Measurements from ENCODE around the gene IRX2.

IRX2 gene

GRCh38 chr5:2740051-2740875 lies 11.2 kb downstream of the IRX2 start:
- no peak for DNase-seq

- no peak for DNase-seq
These were observed 12.0 kb downstream of the IRX2 start for GRCh38 chr5:2739360-2740050.

DNA sequence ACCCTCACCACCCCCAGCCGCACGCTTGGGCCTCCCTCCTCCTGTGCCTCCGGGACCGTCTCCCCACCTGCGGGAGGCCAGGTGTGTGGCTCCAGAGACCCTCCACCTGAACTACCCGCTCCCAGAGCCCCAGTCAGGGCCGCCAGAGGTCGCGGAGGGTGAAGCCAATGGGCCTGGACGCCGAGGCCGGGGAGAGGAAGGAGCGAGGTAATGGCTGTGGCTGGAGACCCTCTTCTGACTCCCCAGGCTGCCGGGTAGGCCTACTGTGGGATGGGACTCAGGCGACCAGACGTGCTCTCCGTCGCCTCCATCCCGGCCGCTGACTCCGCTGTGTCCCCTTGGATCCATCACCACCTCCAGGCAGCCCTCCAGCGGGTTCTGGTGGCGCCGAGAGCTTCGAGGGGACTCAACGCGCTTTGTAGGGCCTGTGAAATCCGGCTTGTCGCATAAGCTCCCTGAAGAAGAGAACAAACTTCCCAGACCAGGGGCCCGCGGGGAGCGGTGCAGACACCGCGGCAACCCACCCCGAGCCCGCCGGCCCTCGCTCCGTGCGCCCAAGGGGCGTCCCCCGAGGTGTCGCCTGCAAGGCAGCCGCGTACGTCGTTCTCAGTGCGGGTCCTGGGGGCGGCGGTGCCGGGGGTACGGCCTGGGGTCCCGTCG lies 12.6 kb downstream of the IRX2 start:
- no peak for DNase-seq

GRCh38 chr5:2738156-2738699 lies 13.2 kb downstream of the IRX2 start:
- DNase-seq: no peak

GRCh38 chr5:2737273-2738155 lies 14.0 kb downstream of the IRX2 start:
- DNase-seq: no peak

- no peak for DNase-seq
These were observed 14.6 kb downstream of the IRX2 start for GRCh38 chr5:2736872-2737271.

DNA sequence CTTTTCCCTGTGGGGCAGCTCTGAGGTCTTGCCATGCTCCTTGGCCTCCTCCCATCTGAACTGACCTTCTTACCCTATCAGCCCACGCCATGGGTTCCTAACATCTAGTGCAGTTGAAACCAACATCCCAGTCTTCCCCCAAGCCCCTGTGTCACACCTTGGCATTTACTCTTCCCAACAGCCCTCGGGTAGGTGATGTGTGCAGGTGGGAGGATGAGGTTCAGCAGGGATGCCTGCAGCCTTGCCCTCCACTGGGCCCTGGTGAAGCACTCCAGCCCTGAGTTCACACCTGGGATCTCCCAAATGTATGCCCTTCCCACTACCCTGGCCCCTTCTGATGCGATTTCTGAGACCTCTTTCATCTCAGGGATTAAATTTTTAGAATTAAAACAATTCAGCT lies 15.5 kb downstream of the IRX2 start:
- DNase-seq: no peak

GRCh38 chr5:2732850-2733249 lies 18.6 kb downstream of the IRX2 start:
- DNase-seq: no peak

DNA sequence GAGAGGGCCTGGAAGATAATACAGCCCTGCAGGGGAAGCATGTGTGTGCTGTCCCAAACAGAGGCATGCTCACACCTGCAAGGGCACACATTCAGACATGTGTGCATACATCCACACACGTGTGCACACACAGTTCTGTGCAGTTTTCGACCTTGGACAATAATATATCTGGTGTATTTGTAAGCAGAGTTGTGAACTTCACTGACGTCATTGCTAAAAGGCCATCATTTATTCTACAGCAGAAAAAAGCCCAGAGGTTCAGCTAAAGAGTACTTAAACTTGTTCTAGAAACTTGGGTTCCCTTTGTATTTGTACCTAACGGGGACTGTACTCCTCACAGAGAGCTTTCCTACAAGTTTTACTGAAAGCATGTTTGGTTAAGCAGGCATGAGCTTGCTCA lies 19.5 kb downstream of the IRX2 start:
- no peak for DNase-seq

GRCh38 chr5:2729189-2729588 lies 22.3 kb downstream of the IRX2 start:
- DNase-seq: no peak

DNA sequence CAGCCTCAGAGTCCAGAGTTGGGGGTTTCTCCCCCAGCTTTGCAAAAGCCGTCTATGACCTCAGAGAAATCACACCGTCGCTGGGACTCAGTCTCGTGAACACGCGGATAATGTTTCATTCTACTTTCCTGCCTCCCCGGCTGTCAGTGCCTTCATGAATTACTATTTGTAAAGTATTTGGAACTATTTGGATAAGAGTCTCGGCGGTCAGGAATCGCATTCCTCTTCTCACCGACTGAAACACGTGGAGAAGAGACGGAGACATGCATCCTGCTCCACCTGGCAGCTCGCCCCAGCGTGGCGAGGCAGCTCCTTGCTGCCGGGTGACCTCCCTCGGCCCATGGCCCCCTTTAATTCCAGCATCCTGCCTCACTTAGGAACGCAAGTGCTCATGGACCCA lies 23.9 kb downstream of the IRX2 start:
- no peak for DNase-seq

GRCh38 chr5:2725980-2726765 lies 25.3 kb downstream of the IRX2 start:
- no peak for DNase-seq

- DNase-seq: no peak
These were observed 26.6 kb downstream of the IRX2 start for GRCh38 chr5:2724831-2725230.

DNA sequence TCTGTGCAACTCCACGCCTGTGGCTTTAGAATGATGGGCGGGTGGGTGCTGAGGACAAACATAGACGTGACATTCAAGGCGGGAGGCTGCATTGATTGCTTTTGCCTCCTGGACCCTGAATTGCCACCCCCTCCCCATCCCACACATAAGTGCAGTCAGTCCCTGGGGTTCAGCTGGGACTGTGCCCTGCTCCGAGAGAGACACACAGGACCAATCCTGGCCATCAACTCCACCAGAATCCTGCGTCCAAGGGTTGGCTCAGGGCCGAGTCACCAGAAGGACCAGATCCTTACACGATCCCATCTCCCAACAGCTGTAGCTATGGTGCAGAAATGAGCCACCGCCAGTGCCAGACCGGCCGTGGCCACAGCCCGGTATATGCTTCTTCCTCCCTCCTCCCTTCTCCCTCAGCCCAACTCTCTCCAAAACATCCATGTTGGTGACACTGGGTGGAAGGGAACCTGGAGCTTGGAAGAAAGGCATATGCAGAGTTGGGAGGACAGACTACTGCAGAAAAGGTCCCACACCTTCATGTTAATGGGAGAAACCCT lies 27.4 kb downstream of the IRX2 start:
- DNase-seq: no peak

DNA sequence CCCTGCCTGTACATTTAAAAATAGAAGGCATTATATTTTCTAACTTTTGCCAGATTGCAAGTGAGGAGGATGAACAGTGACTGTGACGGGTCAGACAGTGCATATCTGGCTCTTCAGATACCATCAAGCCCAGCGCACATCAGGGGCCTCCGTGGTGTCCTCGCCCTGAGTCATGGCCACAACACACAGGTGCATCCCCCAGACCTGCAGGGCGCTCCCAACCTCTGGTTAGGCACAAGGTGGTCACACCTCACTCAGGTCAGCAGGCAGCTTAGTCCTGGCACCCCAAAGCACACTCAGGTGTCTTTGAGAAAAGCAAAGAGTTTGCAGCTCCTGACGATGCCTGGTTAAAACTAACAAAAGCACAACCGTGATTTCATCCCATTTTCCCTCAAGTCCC lies 28.6 kb downstream of the IRX2 start:
- DNase-seq: no peak

DNA sequence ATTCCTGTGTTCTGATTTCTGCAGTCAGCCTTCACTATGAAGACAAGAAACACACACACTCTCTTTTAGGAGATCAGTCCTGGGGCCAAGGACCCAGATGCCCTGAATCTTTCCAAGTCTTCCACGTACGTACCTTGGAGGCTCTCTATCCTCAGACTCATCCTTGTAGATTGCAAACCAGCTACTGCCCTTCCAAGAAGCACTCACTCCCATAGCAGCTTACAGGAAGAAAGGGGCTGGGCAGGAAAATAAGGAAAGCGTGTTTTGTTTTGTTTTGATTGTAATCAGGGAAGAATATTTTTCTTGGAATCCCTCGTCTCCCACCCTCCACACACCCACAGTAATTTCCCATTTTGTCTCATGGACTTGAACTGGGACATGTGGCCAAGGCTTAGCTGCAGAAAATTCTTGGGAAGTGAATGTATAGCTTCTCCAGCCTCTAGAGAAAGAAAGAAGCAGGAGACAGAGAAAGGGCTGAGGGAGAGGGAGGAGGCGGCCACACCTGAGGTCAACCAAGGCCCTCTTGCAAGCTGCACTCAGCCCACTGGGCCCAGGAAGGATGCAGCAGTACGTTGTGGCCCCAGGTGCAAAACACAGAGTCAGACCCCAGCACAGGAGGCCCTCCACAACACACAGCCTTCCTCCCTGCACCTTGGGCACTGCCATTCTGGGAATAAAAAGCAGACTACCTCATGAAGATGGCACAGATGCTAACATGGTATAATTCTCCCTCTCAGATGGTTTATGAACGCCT lies 29.9 kb downstream of the IRX2 start:
- no peak for DNase-seq

DNA sequence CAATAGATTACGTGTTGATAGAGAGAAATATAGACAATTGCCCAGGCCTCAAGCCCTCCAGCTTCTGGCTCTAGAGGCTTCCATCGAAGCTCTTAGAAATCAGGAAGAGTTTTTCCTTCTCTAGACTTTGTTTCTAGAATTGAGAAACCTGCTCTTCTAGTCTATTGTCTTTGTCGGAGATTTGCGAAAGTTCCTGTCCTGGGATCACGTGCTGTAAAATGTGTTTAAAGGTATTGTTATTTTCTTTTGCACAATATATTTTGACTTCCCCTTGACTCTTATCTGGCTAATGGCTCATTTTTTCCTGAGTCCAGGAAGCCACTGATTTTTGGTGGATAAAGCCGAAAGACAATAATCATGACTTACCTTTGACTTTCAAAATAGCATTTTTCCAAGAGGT lies 32.1 kb downstream of the IRX2 start:
- DNase-seq: no peak

- DNase-seq: no peak
These were observed 33.4 kb downstream of the IRX2 start for GRCh38 chr5:2718115-2718514.

- DNase-seq: no peak
These were observed 35.6 kb downstream of the IRX2 start for GRCh38 chr5:2715856-2716255.

- no peak for DNase-seq
These were observed 36.7 kb downstream of the IRX2 start for GRCh38 chr5:2714805-2715204.

DNA sequence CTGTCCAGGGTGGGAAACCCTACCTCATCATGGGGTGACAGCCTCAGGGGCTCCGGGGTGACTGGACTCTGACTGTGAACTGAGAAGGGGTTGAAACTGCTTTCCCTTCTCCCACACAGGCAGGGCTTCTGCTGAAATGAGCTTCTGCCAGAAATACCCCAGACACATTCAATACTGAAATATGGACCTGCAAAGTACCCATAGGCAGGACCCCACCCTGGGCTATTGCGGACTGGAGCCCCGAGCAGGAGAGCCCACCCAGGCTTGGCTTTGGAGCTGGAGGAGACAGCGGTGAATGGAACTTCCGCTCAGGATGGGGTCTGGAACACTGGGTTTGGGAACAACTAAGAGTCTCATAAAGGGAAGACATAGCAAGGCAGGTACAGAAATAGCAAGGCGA lies 37.5 kb downstream of the IRX2 start:
- DNase-seq: no peak

All from GDM1 (cell line).